ENCODE data around the gene PITPNC1. TPM values are rescaled to one million over a fixed set of nuclear protein-coding genes. Genes with fewer than 3 reads are reported as not detected.

Gene PITPNC1
- total RNA-seq, 4 donors from 2014 or later: 4.1 to 45.1 (median 8.7) TPM

DNA sequence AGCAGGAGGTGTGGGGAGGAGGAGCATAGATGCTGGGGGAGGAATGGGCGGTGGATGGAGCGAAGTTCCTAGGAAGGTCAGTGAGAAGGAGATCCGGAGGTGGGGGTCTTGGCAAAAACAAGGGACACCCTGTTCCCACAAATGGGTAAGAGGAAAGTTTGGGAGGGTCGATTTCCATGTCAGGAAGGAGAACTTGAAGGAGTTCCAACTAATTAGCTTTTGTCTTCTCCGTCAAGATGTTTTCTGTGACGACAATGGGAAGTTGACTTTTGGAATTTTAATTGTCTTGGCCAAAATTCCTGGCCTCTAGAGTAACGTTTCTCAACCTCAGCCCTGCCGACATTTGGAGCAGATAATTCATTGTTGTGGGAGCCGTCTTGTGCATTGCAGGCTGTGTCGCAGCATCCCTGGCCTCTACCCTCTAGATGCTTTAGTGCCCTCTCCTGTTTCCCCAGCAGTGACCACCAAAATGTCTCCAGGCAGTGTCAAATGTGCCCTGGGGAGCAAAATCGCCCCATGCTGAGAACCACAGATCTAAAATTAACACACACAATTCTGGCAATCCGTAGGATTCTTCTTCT, 97.1 kb downstream of the PITPNC1 start:
- Histone ChIP-seq H3K9me3 (no peaks in the 10 kb centered on the region), H3K36me3 (no peaks in the 10 kb centered on the region), H3K27ac (peak overlapping the region; percentile 49 to 67), H3K4me3 (no peak overlapping the region), H3K4me1 (no peaks in the 10 kb centered on the region), H3K27me3 (no peaks in the 10 kb centered on the region)
- DNase-seq: peak; percentile 37 to 62
- intact Hi-C loops (cut with DNase I; ENCODE audit: low total_unique reads): no loop called here
- no peak for TF ChIP-seq POLR2A (IDR thresholded peaks at IDR 0.05)
- TF ChIP-seq, protein P1, sequence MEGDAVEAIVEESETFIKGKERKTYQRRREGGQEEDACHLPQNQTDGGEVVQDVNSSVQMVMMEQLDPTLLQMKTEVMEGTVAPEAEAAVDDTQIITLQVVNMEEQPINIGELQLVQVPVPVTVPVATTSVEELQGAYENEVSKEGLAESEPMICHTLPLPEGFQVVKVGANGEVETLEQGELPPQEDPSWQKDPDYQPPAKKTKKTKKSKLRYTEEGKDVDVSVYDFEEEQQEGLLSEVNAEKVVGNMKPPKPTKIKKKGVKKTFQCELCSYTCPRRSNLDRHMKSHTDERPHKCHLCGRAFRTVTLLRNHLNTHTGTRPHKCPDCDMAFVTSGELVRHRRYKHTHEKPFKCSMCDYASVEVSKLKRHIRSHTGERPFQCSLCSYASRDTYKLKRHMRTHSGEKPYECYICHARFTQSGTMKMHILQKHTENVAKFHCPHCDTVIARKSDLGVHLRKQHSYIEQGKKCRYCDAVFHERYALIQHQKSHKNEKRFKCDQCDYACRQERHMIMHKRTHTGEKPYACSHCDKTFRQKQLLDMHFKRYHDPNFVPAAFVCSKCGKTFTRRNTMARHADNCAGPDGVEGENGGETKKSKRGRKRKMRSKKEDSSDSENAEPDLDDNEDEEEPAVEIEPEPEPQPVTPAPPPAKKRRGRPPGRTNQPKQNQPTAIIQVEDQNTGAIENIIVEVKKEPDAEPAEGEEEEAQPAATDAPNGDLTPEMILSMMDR (IDR thresholded peaks at IDR 0.05): peak in 2 of 4 experiments; percentile 11 to 18

DNA sequence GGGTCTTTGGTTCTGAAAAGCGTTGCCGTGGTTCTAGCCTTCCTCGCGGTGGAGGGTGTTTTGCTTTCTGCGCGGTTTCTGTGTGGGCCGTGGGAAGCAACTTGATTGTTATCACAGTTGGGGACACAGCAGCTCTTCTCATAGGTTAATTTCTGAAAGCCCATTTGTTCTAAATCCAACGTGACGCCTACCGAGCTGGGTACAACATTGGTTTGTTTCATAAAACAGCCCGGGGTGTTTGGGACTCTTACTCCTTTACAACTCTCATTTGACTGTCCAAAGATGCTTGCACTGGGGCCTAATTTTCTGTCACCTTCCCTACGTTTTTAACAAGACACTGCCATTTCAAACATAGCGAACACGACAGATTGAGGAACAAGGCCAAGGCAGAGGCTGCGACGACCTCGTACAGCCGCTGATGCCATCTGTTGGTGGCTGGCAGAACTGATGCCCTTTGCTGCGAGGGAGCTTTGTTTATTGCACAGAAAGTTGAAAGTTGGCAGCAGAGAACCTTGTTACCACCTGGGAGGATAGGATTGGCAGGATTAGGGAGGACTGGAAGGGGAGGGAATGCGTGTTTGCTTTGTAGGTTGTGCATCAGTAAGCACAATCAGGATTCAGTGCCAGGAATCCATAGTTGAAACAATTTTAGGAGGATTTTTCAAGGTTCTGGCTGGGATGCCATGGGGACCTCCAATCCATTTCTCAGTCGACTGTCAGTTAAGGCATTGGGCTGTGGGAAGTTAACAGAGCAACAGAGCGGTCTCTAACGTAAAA, 98.3 kb downstream of the PITPNC1 start:
- H3K9me3 ChIP-seq: no peaks in the 10 kb centered on the region
- intact Hi-C loops (cut with DNase I; ENCODE audit: low total_unique reads): no loop called here
- TF ChIP-seq, protein P1 (IDR thresholded peaks at IDR 0.05): peak; percentile 53 to 79 (median 63)
- TF ChIP-seq POLR2A (IDR thresholded peaks at IDR 0.05): no peak
- H3K4me3 ChIP-seq: no peak overlapping the region
- H3K27ac ChIP-seq: peak overlapping the region in 1 of 2 donors; percentile 67
- H3K36me3 ChIP-seq: no peaks in the 10 kb centered on the region
- H3K27me3 ChIP-seq: no peaks in the 10 kb centered on the region
- no peaks in the 10 kb centered on the region for H3K4me1 ChIP-seq
- DNase-seq: peak; percentile 53 to 57

DNA sequence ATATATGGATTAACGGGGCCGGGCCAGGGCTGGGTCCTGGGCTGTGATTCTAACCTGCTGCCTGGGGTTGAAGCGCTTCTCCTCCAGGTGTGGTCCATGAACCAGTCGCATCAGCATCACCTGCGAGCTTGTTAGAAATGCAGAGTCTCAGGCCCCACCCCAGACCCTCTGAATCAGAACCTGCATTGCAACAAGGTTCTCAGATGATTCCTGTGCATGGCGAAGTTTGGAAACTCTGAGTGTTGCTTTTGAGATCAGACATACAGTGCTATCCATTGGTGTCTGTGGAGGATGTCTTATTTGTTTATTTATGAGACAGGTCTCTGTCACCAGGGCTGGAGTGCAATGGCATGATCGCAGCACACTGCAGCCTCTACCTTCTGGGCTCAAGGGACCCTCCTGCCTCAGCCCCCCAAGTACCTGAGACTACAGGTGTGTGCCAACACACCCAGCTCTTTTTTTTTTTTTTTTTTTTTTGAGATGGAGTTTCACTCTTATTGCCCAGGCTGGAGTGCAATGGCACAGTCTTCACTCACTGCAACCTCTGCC, 99.8 kb downstream of the PITPNC1 start:
- TF ChIP-seq POLR2A (IDR thresholded peaks at IDR 0.05): no peak
- TF ChIP-seq, protein P1 (IDR thresholded peaks at IDR 0.05): no peak
- intact Hi-C loops (cut with DNase I; ENCODE audit: low total_unique reads): no loop called here
- no peaks in the 10 kb centered on the region for H3K9me3 ChIP-seq
- H3K4me3 ChIP-seq: no peak overlapping the region
- DNase-seq: no peak
- H3K27me3 ChIP-seq: no peaks in the 10 kb centered on the region
- no peak overlapping the region for H3K27ac ChIP-seq
- H3K4me1 ChIP-seq: no peaks in the 10 kb centered on the region
- H3K36me3 ChIP-seq: no peaks in the 10 kb centered on the region

DNA sequence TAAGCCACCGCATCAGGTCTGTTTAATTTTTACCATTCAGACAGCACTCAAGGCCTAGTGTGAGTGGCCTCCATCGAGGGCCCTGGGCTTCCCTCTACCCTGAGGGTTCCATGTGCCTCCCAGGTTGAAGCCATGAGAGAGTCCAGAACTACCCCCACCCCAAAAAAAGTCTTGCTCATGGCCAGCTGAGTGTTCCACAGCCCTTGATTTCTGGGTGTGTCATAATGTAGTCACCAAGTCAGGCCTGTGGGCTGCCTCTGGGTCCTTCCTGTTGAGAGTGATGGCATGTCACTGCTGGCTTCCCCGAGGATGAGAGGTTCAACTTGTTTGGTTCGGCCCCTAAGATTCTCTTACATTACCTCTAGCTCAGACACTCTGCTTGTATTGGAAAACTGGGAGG, 100.6 kb downstream of the PITPNC1 start:
- no peaks in the 10 kb centered on the region for H3K36me3 ChIP-seq
- H3K27me3 ChIP-seq: no peaks in the 10 kb centered on the region
- intact Hi-C loops (cut with DNase I; ENCODE audit: low total_unique reads): no loop called here
- H3K27ac ChIP-seq: peak overlapping the region in 1 of 2 donors; percentile 65
- no peaks in the 10 kb centered on the region for H3K4me1 ChIP-seq
- H3K4me3 ChIP-seq: no peak overlapping the region
- H3K9me3 ChIP-seq: no peaks in the 10 kb centered on the region
- DNase-seq: no peak
- TF ChIP-seq, protein P1 (IDR thresholded peaks at IDR 0.05): no peak
- TF ChIP-seq POLR2A (IDR thresholded peaks at IDR 0.05): no peak

Measured in uterus (tissue), 4 donors.